ENCODE measurements around the gene PPP6R1.

DNA sequence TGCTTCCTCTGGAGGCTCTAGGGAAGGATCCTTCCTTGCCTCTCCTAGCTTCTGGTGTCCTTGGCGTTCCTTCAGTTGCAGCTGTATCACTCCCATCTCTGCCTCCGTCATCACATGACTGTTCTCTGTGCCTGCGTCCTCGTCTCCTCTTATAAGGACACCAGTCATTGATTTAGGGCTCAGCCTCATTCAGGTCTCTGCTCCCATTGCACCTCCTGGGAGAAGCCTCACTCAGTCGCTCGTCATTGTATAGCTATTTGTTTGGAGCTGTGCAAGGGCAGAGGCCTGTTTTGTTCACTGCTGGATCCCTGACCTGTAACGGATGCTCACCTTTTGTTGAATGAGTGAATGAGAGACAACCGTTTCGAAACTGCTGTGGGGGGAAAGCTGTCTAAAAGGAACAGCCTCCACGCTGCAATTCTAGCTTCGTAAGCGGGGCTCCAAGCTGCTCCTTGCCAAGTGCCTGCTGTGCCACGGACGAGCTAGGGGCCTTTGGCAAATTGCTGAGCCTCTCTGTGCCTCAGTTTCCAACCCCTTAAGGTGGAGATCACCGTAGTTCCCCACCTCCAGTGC lies 42.2 kb upstream of the PPP6R1 start:
- TF ChIP-seq, protein P1, sequence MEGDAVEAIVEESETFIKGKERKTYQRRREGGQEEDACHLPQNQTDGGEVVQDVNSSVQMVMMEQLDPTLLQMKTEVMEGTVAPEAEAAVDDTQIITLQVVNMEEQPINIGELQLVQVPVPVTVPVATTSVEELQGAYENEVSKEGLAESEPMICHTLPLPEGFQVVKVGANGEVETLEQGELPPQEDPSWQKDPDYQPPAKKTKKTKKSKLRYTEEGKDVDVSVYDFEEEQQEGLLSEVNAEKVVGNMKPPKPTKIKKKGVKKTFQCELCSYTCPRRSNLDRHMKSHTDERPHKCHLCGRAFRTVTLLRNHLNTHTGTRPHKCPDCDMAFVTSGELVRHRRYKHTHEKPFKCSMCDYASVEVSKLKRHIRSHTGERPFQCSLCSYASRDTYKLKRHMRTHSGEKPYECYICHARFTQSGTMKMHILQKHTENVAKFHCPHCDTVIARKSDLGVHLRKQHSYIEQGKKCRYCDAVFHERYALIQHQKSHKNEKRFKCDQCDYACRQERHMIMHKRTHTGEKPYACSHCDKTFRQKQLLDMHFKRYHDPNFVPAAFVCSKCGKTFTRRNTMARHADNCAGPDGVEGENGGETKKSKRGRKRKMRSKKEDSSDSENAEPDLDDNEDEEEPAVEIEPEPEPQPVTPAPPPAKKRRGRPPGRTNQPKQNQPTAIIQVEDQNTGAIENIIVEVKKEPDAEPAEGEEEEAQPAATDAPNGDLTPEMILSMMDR (IDR thresholded peaks at IDR 0.05) = no peak
- TF ChIP-seq POLR2AphosphoS5 (IDR thresholded peaks at IDR 0.05; ENCODE audit: low read depth, low read length) (no peak), TCF7L2 (IDR thresholded peaks at IDR 0.05; ENCODE audit: low read depth, low read length) (no peak), SIN3A (IDR thresholded peaks at IDR 0.05; ENCODE audit: borderline replicate concordance, insufficient read depth, low read depth, low read length) (no peak)
- TF ChIP-seq, protein P2, sequence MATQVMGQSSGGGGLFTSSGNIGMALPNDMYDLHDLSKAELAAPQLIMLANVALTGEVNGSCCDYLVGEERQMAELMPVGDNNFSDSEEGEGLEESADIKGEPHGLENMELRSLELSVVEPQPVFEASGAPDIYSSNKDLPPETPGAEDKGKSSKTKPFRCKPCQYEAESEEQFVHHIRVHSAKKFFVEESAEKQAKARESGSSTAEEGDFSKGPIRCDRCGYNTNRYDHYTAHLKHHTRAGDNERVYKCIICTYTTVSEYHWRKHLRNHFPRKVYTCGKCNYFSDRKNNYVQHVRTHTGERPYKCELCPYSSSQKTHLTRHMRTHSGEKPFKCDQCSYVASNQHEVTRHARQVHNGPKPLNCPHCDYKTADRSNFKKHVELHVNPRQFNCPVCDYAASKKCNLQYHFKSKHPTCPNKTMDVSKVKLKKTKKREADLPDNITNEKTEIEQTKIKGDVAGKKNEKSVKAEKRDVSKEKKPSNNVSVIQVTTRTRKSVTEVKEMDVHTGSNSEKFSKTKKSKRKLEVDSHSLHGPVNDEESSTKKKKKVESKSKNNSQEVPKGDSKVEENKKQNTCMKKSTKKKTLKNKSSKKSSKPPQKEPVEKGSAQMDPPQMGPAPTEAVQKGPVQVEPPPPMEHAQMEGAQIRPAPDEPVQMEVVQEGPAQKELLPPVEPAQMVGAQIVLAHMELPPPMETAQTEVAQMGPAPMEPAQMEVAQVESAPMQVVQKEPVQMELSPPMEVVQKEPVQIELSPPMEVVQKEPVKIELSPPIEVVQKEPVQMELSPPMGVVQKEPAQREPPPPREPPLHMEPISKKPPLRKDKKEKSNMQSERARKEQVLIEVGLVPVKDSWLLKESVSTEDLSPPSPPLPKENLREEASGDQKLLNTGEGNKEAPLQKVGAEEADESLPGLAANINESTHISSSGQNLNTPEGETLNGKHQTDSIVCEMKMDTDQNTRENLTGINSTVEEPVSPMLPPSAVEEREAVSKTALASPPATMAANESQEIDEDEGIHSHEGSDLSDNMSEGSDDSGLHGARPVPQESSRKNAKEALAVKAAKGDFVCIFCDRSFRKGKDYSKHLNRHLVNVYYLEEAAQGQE (IDR thresholded peaks at IDR 0.05; ENCODE audit: insufficient read depth in 1 of 2, low read depth in 2 of 2, low read length in 1 of 2) = no peak

Measured in Panc1 (cell line).